ENCODE results near the gene KCNMB2. TPM values are rescaled to one million over a fixed set of nuclear protein-coding genes. Genes with fewer than 3 reads are reported as not detected.

KCNMB2 gene
- total and polyA plus RNA-seq, 3 donors from 2014 or later: 2.6 TPM; not detected in 2

- no peaks in the 10 kb centered on the region for H3K9me3 ChIP-seq
- no peaks in the 10 kb centered on the region for H3K36me3 ChIP-seq (ENCODE audit: low read depth, missing control alignments)
- no peaks in the 10 kb centered on the region for H3K4me1 ChIP-seq
- intact Hi-C loops (cut with DNase I; ENCODE audit: low total_unique reads): no loop called here
- no peak overlapping the region for H3K4me3 ChIP-seq
- TF ChIP-seq CTCF (IDR thresholded peaks at IDR 0.05) (no peak), POLR2A (IDR thresholded peaks at IDR 0.05) (no peak)
- 80 to 81% methylated on average over 6 of the region's 6 CpGs for WGBS, 2 donors
- H3K27me3 ChIP-seq: no peaks in the 10 kb centered on the region
- no peak overlapping the region for H3K27ac ChIP-seq
- no peak for DNase-seq
These were observed 17.4 kb upstream of the KCNMB2 start for GRCh38 chr3:178518660-178519396.

GRCh38 chr3:178519701-178520100 lies 16.5 kb upstream of the KCNMB2 start:
- Histone ChIP-seq H3K36me3 (ENCODE audit: low read depth, missing control alignments) (no peaks in the 10 kb centered on the region), H3K4me1 (no peaks in the 10 kb centered on the region), H3K4me3 (no peak overlapping the region), H3K9me3 (no peaks in the 10 kb centered on the region), H3K27me3 (no peaks in the 10 kb centered on the region), H3K27ac (no peak overlapping the region)
- no peak for TF ChIP-seq CTCF (IDR thresholded peaks at IDR 0.05)
- no peak for TF ChIP-seq POLR2A (IDR thresholded peaks at IDR 0.05)
- intact Hi-C loops (cut with DNase I; ENCODE audit: low total_unique reads): no loop called here
- 95 to 99% methylated on average over 3 of the region's 3 CpGs for WGBS, 2 donors
- no peak for DNase-seq

GRCh38 chr3:178520451-178520850 lies 15.8 kb upstream of the KCNMB2 start:
- intact Hi-C loops (cut with DNase I; ENCODE audit: low total_unique reads): no loop called here
- no peak overlapping the region for H3K4me3 ChIP-seq
- DNase-seq: no peak
- TF ChIP-seq POLR2A (IDR thresholded peaks at IDR 0.05) (no peak), CTCF (IDR thresholded peaks at IDR 0.05) (no peak)
- H3K27me3 ChIP-seq: no peaks in the 10 kb centered on the region
- no peaks in the 10 kb centered on the region for H3K9me3 ChIP-seq
- H3K4me1 ChIP-seq: no peaks in the 10 kb centered on the region
- H3K36me3 ChIP-seq (ENCODE audit: low read depth, missing control alignments): no peaks in the 10 kb centered on the region
- 86 to 88% methylated on average over 2 of the region's 2 CpGs for WGBS, 2 donors
- H3K27ac ChIP-seq: no peak overlapping the region

GRCh38 chr3:178522200-178523052 lies 13.8 kb upstream of the KCNMB2 start:
- no peaks in the 10 kb centered on the region for H3K4me1 ChIP-seq
- H3K27ac ChIP-seq: no peak overlapping the region
- intact Hi-C loops (cut with DNase I; ENCODE audit: low total_unique reads): no loop called here
- H3K4me3 ChIP-seq: no peak overlapping the region
- H3K36me3 ChIP-seq (ENCODE audit: low read depth, missing control alignments): no peaks in the 10 kb centered on the region
- no peak for DNase-seq
- WGBS, 2 donors: 83 to 91% methylated on average over 5 of the region's 5 CpGs
- TF ChIP-seq CTCF (IDR thresholded peaks at IDR 0.05) (no peak), POLR2A (IDR thresholded peaks at IDR 0.05) (no peak)
- H3K27me3 ChIP-seq: no peaks in the 10 kb centered on the region
- no peaks in the 10 kb centered on the region for H3K9me3 ChIP-seq
